ENCODE measurements around the gene ITPK1. TPM values are rescaled to one million over a fixed set of nuclear protein-coding genes. Genes with fewer than 3 reads are reported as not detected.

Gene ITPK1
- total and polyA plus RNA-seq, 12 donors, result 47.1 to 152 (median 92.7) TPM

- DNase-seq, result no peak
- H3K27me3 ChIP-seq, result no peaks in the 10 kb centered on the region
- H3K9me3 ChIP-seq, result no peaks in the 10 kb centered on the region
- H3K27ac ChIP-seq, result no peak overlapping the region
- no peaks in the 10 kb centered on the region for H3K36me3 ChIP-seq
- peaks cover 0 to 27% (median 11%) of the 10 kb centered on the region in 9 donors for H3K4me1 ChIP-seq
- intact Hi-C loops (cut with DNase I), result no loop called here
- no peak for ATAC-seq
- H3K4me3 ChIP-seq, result no peak overlapping the region
- WGBS, 2 donors, result 92 to 96% methylated on average over 5 of the region's 5 CpGs
- TF ChIP-seq CTCF (IDR thresholded peaks at IDR 0.05), result no peak
Measured at GRCh38 chr14:93024493-93024892, 91.2 kb downstream of the ITPK1 start.

- Histone ChIP-seq H3K27ac (no peak overlapping the region), H3K36me3 (no peaks in the 10 kb centered on the region), H3K4me3 (no peak overlapping the region), H3K9me3 (no peaks in the 10 kb centered on the region), H3K4me1 (peaks cover 0 to 32% (median 11%) of the 10 kb centered on the region in 9 donors), H3K27me3 (no peaks in the 10 kb centered on the region)
- ATAC-seq, result no peak
- 75 to 83% methylated on average over 12 of the region's 12 CpGs for WGBS, 2 donors
- DNase-seq, result no peak
- TF ChIP-seq CTCF (IDR thresholded peaks at IDR 0.05), result no peak
- intact Hi-C loops (cut with DNase I), result no loop called here
Measured at GRCh38 chr14:93023802-93024434, 91.8 kb downstream of the ITPK1 start.

GRCh38 chr14:93023039-93023438, 92.7 kb downstream of the ITPK1 start:
- peaks cover 0 to 34% (median 9%) of the 10 kb centered on the region in 9 donors for H3K4me1 ChIP-seq
- DNase-seq (no peak), ATAC-seq (peak in 1 of 8 donors; percentile 15)
- no peak overlapping the region for H3K4me3 ChIP-seq
- intact Hi-C loops (cut with DNase I), result no loop called here
- TF ChIP-seq CTCF (IDR thresholded peaks at IDR 0.05), result no peak
- H3K9me3 ChIP-seq, result no peaks in the 10 kb centered on the region
- no peaks in the 10 kb centered on the region for H3K36me3 ChIP-seq
- WGBS, 2 donors, result 88 to 90% methylated on average over 5 of the region's 5 CpGs
- H3K27me3 ChIP-seq, result no peaks in the 10 kb centered on the region
- H3K27ac ChIP-seq, result no peak overlapping the region

GRCh38 chr14:93019970-93020369, 95.8 kb downstream of the ITPK1 start:
- ATAC-seq (no peak), DNase-seq (no peak)
- Histone ChIP-seq H3K36me3 (peaks cover 0 to 15% (median 0%) of the 10 kb centered on the region in 9 donors), H3K27ac (peak overlapping the region in 1 of 10 donors; percentile 16), H3K9me3 (no peaks in the 10 kb centered on the region), H3K27me3 (no peaks in the 10 kb centered on the region), H3K4me1 (peaks cover 22 to 56% (median 37%) of the 10 kb centered on the region in 9 donors), H3K4me3 (no peak overlapping the region)
- intact Hi-C loops (cut with DNase I), result loop anchor here in 1 of 10 donors (10.0 kb wide), 1 partner anchor 95 kb away; the partner anchor contains the start of gene ITPK1
- no peak for TF ChIP-seq CTCF (IDR thresholded peaks at IDR 0.05)
- 73 to 74% methylated on average over 8 of the region's 8 CpGs for WGBS, 2 donors

All from heart right ventricle (tissue), 16 donors.